GM18868 (cell line): ENCODE results near the gene PRKCH.

Source experiments
- ATAC-seq: cut with Tn5 transposase; IDR thresholded peaks from one replicate; pipeline ENCODE4 v1.9.1; 2021; ENCODE audit warnings: mild to moderate bottlenecking, moderate library complexity; ENCODE audit not compliant: unreplicated experiment

The PRKCH gene

DNA sequence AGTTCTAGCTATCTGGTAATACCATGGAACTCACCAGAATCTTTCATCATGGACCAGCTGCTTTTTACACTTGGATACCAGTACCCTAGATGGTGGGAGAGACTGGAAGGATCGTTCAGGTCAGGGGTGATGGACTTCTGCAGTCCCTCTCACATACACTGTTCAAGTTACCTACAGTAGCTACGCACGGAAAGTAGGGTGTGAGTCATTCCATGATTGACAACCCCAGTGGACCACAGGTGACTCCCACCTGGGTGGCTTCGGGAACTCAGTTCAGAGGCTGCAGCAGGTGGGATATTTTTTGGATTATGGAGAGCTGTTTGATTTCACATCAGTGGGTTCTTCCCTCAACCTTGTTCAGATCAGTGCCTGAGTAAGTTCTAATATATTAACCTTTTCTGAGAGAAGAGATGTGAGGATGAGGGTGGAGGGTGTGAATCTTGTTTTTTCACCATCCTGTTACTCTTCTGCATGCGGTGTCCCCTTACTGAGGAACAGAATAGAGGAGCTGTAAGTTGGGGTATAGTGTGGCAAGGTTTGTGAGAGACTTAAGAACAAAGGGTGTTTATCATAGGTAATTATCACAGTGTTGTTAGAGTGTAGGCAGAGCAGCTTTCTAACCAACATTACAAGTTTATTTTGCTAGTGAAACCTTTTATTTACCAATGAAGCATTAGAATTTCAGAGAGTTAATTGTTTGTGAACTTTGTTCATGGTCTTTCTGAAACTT lies 39.6 kb downstream of the PRKCH start:
- ATAC-seq = no peak

DNA sequence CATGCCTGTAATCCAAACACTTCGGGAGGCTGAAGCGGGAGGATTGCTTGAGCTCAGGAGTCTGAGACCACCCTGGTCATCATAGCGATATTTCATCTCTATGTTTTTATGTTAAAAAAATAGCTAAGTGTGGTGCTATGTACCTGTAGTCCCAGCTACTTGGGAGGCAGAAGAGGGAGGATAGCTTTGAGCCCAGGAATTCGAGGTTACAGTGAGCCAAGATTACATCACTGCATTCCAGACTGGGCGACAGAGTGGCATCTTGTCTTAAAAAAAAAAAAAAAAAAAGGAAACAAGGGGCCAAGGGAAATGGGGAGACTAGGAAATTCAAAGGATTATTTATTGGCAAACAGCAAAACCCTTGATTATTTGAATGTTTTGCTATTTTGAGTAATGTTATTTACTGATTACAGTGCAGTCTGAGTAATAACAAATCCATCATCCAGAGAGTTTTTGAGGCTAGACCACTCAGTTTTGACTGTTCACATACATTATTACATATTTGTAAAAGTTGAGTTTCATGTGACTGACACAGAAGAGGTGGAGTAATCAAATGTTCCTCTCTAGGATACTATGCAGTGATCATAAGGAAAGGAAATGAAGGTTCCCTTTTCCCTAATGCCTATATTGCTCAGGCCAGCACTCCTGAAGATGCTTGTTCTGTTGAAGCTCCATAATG lies 40.8 kb downstream of the PRKCH start:
- no peak for ATAC-seq

GRCh38 chr14:61364243-61364642 lies 42.9 kb downstream of the PRKCH start:
- ATAC-seq = no peak

- no peak for ATAC-seq
Measured at GRCh38 chr14:61365667-61366212, 44.4 kb downstream of the PRKCH start.

- no peak for ATAC-seq
Measured at GRCh38 chr14:61368114-61368710, 46.8 kb downstream of the PRKCH start.

GRCh38 chr14:61368781-61369453 lies 47.5 kb downstream of the PRKCH start:
- ATAC-seq = no peak

GRCh38 chr14:61369454-61369810 lies 48.1 kb downstream of the PRKCH start:
- no peak for ATAC-seq

DNA sequence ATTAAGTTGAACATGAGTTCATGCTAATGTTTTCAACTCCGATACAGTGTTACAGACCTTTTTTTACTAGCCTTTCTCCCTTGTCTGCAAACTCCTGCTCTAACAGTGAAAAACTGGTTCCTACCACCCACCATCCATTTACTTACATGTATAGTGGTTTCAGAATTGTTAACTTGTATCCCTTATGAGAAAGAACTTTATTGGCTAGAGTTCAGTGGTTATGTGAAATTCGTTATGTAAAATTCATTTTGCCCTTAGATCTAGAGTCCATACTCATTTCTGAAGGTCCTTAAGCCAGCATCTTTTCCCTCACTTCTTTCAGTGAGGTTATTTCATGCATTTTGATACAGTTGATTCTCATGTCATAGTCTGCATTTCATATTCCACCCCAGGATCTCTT lies 51.0 kb downstream of the PRKCH start:
- ATAC-seq = no peak

DNA sequence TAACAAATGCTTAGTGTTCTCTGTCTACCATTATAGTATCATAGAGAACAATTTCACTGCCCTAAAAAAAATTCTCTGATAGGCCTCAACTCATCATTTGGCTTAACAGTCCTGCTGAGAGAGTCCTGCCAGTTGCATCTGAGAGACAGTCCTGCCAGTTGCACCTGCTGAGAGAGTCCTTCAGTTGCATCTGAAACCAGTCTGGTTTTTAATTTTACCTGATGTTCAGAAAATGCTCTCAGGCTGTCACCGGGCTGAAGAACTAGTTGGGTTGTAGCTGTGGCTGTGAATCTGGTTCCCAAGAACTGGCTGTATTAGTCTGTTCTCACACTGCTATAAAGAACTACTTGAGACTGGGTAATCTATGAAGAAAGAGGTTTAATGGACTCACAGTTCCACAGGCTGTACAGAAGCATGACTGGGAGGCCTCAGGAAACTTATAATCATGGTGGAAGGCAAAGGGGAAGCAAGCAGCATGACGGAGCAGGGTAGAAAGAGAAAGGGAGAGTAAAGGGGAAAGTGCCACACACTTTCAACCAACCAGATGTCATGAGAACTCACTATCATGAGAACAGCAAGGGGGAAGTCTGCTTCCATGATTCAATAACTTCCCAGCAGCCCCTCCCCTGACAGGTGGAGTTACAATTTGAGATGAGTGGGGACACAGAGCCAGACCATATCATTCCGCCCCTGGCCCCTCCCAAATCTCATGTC lies 51.6 kb downstream of the PRKCH start:
- peak; percentile 71 for ATAC-seq

DNA sequence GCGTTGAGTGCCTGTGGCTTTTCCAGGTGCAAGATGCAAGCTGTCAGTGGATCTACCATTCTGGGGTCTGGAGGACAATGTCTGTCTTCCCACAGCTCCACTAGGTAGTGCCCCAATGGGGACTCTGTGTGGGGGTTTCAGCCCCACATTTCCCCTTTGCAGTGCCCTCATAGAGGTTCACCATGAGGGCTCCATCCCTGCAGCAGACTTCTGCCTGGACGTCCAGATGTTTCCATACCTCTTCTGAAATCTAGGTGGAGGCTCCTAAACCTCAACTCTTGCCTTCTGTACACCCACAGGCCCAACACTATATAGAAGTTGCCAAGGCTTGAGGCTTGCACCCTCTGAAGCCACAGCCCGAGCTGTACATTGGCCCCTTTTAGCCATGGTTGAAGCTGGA lies 52.9 kb downstream of the PRKCH start:
- ATAC-seq = no peak

DNA sequence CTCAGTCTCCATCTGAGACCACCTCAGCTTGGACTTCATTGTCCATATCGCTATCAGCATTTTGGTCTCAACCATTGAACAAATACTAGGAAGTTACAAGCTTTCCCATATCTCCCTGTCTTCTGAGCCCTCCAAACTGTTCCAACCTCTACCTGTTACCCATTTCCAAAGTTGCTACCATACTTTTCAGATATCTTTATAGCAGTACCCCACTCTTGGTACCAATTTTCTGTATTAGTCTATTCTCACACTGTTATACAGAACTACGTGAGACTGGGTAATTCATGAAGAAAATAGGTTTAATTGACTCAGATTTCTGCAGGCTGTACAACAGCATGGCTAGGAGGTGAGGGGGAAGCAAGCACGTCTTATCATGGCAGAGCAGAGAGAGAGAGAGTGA lies 53.8 kb downstream of the PRKCH start:
- no peak for ATAC-seq

DNA sequence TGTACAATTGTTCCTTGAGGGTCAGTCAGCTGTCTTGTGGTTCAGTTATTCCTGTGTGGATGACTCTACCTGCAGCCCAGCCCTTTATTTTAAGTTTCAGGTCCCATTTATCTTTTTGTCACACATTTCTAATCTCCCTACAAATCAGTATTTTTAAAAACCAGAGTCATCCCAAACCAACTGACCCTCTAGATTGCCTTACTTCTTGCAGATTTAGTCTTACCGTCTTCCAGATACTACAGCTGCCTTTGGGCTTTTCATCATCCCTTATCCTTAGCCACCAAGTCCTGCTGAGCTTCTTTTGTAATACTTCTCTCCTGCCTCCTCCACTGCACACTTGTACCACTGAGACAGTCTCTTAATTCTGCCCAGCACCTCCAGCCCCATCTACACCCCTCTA lies 54.9 kb downstream of the PRKCH start:
- no peak for ATAC-seq

DNA sequence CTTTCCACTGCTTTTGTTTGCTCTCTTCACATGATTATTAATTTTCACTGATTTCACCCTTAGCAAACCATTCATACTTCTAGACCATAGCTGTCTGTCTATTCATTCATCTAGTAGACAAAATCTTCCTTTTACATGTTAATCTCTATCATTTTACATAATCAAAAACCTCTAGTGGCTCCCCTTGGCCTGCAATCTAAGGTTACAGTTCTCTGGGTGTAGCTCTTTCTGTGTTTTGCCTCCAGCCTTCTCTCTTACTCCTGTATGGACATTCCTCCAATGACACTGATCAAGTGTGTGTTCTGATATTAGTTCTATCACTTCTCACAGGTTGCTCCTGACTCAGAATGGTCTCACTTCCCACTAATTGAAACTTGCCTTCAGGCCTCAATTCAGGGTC lies 56.4 kb downstream of the PRKCH start:
- no peak for ATAC-seq

- peak; percentile 75 for ATAC-seq
Measured at GRCh38 chr14:61379639-61380184, 58.3 kb downstream of the PRKCH start.

DNA sequence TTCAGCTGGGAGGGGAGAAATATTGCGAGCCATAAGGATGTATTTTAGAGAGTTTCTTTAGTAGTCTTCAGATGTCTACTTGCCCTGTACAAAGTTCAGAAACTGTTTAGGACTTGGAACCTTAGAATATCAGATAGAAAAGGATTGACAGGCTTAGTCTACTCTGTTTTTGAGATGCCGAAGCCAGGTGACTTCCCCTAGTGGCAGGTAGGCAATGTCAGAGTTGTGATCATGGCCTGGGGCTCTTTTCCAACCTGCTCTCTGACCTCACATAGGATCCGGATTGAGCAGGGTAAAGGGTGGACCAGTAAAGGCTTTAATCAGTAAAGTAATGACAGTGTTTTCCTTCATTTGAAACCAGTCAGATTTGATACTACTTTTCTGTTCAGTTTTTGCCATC lies 59.6 kb downstream of the PRKCH start:
- ATAC-seq = no peak

GRCh38 chr14:61381553-61381952 lies 60.2 kb downstream of the PRKCH start:
- no peak for ATAC-seq

DNA sequence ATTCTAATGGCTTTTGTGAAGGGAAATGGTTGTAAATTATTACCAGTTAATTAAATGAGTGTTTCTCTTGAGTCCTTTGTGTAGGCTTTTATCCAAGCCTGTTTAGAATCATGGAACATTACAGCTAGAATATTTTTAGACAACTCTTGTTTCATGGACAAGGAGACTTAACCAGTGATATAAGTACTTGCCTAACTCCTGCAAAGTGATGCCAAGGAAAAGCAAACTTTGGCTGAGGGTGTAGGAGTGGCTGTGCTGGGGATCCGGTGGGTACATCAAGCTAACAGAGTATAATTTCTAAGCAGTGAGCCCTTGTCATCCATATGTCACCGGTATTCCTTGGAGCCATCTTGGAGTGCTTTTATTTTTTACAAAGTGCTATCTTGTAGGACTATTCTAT lies 61.5 kb downstream of the PRKCH start:
- ATAC-seq = no peak

GRCh38 chr14:61385002-61385685 lies 63.8 kb downstream of the PRKCH start:
- peak; percentile 25 for ATAC-seq

DNA sequence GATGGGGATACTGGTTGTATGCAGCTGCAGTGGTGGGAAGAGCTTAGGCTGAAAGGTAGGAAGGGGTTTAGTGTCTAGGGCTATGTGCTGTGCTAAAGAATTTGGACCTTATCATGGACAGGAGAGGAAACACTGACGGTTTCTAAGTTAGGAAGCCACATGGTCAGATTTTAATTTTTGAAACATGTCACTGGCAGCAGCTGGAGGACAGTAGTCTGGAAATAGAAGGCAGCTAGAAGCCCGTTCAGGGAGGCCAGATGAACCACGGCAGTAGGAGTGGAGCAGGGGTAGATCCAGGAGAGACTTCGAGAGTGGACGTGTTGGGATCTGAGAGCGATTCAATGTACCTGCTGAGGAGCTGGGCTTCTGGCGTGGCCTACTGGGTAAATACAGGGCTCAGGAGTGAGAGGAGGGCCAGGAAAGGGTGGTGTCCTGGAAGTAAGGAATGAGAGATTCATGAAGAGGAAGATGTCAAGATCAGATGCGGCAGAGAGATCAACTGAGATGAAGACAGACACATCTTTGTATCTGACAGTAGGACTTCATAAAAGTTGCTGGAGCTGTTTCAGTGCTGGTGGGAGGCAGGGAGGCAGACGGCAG lies 64.9 kb downstream of the PRKCH start:
- no peak for ATAC-seq

- no peak for ATAC-seq
Measured at GRCh38 chr14:61387076-61387475, 65.7 kb downstream of the PRKCH start.
